ENCODE results near the gene MAFB.
"Not testable (repeated sequence)": the region's sequence is repeated elsewhere in the genome, so short reads cannot be mapped to it uniquely, and the experiment has no call there.

Gene MAFB

GRCh38 chr20:40689100-40689942 lies at the start of gene MAFB:
Gene MAFB (minus strand): TSS chr20:40689236. CDS start chr20:40688850, 386 bp downstream.
- DNase-seq (ENCODE audit: low read depth in 2 of 2), result peak; percentile 83 to 84

GRCh38 chr20:40736468-40736867 lies 47.4 kb upstream of the MAFB start:
- not testable (repeated sequence) for DNase-seq (ENCODE audit: low read depth in 2 of 2)

DNA sequence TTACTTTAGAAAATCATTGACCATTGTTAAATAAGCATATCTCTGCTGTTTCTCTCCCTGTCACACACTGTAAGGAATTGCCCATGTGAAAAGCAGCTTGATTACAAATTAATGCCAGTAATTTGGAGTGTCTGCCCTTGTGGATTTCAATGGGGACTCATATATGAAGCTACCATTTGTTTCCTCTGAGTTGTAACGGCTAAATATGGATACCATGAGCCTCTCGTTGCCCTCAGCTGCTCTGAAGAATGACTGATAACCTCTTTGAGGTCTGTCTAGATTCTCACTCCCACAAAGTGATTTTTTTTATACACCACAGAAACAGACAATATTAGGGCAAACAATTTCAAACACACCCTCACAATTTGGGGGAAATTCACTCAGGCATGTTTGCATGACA lies 40.0 kb upstream of the MAFB start:
- DNase-seq (ENCODE audit: low read depth in 2 of 2), result no peak

DNA sequence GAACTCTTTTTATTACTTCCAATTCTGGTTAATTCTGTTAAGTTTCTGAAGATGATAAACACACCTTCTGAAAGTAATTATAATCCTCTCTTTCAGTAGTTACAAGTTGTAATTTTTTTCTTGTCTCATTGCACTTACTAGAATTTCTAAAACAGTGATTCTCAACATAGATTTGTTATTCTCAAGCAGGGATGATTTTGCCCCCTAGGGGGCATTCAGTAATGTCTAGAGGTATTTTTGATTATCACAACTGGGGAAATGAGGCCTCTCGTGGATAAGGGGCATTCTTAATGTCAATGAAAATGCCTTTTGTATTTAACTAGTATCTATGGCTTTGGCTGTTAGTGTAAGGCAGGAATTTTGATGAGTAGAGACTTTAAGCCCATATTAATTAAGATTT lies 39.4 kb upstream of the MAFB start:
- no peak for DNase-seq (ENCODE audit: low read depth in 2 of 2)

DNA sequence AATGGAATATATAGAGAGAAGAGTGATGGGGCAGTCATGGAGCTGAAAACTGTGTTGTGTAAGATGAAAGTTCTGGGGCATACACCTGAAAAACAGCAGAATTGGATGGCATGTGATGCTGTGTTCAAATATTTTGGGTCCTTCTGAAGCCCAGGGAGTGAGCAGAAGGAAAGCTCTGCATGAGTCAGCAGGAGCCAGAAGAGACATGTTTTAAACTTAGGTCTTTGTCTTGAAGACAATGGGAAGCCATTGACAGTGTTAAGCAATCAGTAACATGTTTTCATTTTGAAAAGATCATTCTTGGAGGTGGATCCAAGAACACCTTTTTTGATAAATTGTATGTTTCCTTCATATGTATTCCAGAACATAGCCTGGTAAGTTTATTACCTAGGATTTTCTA lies 38.9 kb upstream of the MAFB start:
- DNase-seq (ENCODE audit: low read depth in 2 of 2), result no peak

- DNase-seq (ENCODE audit: low read depth in 2 of 2), result no peak
Observed at GRCh38 chr20:40726776-40727175, 37.7 kb upstream of the MAFB start.

GRCh38 chr20:40724566-40724965 lies 35.5 kb upstream of the MAFB start:
- DNase-seq (ENCODE audit: low read depth in 2 of 2), result no peak

DNA sequence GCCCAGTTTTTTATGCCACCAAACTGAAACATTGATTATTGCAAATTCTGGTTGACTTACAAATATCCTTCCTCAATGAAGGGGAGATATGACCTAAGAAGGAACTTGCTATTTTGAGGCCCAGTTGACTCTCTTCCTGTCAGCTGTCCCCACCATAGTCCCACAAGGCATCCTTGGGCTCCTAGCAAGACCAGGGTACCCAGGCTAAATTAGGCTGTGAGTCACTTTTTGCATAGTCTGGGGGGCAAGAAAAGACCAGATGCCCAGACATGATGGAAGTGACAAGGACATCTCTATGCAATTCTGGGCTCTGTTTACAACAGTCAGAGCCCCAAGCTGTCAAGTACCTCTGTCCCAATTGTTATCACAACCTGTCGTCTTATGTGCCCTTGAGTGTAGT lies 31.8 kb upstream of the MAFB start:
- no peak for DNase-seq (ENCODE audit: low read depth in 2 of 2)

- no peak for DNase-seq (ENCODE audit: low read depth in 2 of 2)
Observed at GRCh38 chr20:40720099-40720498, 31.1 kb upstream of the MAFB start.

GRCh38 chr20:40718982-40719729 lies 30.1 kb upstream of the MAFB start:
- no peak for DNase-seq (ENCODE audit: low read depth in 2 of 2)

GRCh38 chr20:40718214-40718977 lies 29.4 kb upstream of the MAFB start:
- no peak for DNase-seq (ENCODE audit: low read depth in 2 of 2)

DNA sequence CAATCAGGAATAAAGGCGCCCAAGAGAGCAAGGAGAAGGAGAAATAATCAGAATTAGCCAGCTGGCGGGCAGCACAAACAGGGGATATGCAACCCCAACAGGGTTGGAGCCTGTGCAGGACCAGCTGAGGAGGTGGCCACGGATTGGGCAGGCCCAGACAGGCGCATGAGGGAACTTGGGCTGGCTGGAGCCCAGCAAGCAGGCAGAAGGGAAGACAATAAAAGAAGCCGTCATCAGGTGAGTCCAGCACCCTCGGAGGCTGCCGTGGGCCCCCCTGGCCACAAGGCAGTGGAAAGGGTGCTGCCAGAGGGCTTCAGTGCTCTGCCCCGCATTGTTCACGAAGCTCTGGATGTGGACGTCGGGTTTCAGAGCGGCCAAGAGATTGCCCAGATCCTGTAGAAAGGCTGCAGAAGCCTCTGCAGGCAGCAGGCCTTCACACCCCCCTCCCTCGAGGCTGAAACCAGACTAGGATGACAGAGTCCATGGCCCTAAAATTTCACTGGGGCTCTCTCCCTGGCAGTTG lies 28.4 kb upstream of the MAFB start:
- no peak for DNase-seq (ENCODE audit: low read depth in 2 of 2)

DNA sequence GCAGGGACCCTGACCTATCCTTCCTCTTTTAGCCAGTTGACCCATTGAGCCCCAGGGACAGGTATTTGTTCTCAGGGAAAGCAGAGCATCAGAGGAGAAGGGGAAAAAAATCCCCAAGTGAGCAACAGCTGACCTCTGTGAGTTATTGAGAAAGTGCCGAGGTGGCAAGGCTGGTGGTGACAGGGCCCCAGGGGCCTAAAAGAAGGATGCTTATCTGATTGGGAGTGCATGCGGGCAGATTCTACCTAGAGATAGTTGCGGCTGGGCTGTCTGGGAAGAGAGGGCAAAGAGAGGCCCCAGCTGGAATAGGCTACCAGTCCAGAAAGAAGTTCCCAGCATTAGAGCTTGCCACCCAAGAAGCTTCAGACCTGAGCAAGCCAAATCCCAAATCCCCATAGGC lies 26.5 kb upstream of the MAFB start:
- DNase-seq (ENCODE audit: low read depth in 2 of 2), result no peak

- DNase-seq (ENCODE audit: low read depth in 2 of 2), result no peak
Observed at GRCh38 chr20:40714916-40715315, 25.9 kb upstream of the MAFB start.

GRCh38 chr20:40714109-40714508 lies 25.1 kb upstream of the MAFB start:
- DNase-seq (ENCODE audit: low read depth in 2 of 2), result no peak

DNA sequence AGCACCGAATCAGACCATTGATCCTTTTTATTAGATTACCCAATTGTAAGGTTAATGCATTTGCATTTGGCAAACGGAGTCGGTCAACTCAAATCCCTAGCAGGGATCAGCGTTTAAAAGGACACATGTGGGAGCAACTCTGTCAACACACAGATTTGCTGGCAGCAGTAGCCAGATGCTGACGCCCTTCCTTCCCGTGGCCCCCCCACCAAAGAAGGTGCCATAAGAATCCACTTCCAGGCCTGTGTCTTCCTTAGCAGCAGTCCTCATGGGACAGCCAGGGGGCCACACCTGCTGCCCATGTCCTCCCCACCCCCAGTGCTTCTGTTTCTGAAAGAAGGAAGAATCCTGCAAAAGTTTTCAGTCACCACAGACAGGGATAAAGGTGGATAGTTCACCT lies 24.5 kb upstream of the MAFB start:
- no peak for DNase-seq (ENCODE audit: low read depth in 2 of 2)

GRCh38 chr20:40711079-40711478 lies 22.0 kb upstream of the MAFB start:
- DNase-seq (ENCODE audit: low read depth in 2 of 2), result no peak

DNA sequence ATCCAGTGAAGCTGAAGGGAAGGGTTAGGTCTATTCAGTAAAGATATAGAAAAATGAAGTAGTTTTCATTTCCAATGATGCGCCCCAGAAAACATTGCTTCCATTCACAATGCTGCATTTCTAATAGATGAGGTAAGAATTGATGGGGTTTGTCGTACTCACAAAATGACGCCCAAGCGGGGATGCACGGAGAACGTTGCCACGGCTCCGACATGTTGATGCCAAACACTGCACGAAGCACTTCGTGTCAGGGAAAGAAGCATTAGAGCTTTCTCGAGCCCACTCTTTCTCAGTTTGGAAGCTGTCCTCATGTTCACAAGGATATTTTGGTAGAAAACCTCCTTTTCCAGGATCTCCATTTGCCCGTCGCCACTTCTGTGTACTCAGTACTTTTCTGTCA lies 21.6 kb upstream of the MAFB start:
- no peak for DNase-seq (ENCODE audit: low read depth in 2 of 2)

DNA sequence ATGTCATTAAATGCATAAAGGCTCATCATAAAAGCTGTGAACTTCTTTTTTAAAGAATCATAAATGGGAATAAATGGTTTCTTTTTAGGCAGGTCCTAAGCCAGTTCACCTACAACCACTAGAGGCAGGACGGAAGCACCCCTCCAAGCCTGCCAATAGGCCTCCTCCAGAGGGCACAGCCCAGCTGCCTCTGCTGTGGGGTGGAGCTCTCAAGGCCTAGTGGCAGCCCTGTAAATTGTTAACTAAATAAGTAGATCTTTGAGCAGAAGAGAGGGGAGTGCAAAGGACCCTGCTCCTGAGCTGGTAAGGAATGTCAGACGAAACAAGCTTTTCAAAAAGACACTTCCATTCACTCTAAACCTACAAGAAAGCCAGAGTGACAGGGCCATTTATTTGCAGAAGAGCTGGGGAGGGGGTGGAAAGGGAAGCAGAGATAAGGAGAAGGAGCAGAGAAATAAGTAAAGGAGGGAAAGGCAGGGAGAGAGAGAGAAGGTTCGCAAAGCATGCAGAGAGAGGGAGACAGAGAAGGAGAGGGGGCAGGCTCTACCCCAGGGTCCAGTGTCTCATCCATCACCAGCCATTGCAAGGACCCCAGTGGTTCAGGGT lies 18.0 kb upstream of the MAFB start:
- no peak for DNase-seq (ENCODE audit: low read depth in 2 of 2)

DNA sequence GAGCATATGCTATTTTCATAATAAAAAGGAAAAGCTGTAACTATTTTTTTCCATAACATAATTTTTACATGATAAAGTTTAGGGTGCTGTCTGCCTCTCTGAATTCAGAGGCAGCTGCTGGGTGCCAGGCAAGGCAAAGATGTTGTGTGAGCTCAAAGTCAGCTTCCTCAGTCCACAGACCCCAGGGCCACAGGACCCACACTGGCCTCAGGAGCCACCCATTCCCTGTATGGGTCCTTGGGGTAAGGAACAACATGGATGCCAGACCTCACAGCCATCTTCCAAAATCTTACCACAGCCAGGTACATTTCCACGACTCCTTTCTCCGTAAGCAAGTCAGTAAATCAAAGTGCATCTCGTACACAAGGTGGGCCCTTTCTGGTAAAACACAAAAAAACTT lies 16.4 kb upstream of the MAFB start:
- DNase-seq (ENCODE audit: low read depth in 2 of 2), result no peak

DNA sequence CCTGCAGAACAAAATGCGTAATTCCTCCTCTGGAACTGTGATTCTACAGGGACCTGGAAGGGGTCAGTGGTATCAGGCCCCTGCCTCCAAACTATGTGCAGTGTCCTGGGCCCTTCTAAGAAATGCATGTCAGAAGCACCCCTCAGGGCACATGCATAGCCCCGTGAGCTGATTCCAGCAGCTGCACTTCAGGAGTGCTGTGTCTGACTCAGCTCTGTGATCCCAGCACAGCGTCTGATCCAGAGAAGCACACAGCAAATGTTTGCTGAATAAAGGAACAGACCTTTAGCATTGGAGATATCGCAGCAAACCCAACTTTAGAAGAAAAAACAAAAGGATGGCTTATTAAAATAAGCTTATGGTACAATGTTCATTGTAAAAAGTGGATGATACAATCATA lies 15.8 kb upstream of the MAFB start:
- no peak for DNase-seq (ENCODE audit: low read depth in 2 of 2)
